Transverse colon (tissue), 4 donors: ENCODE results near the gene CD84.

ENCODE experiments used
- EP300 ChIP-seq: sonication (generic); formaldehyde crosslinking; IDR thresholded peaks from one replicate; pipeline ENCODE4 v1.6.1; 2017; ENCODE audit warnings: antibody characterized with exemption, low read depth
- POLR2A ChIP-seq: fragments of 450-650 bp; IDR thresholded peaks from one replicate; pipeline ENCODE4 v1.6.1; 2016; ENCODE audit warnings: antibody characterized with exemption, mild to moderate bottlenecking, moderate library complexity
- POLR2AphosphoS5 ChIP-seq, 3 donors: sonication (generic); formaldehyde crosslinking; IDR thresholded peaks; one replicate each; pipeline ENCODE4 v1.6.1; 2016; ENCODE audit warnings: antibody characterized with exemption in 3 of 3
- TF ChIP-seq, protein P1 (sequence below), 5 experiments: fragments of 200-600 bp in 3 of 5; fragments of 450-650 bp in 2 of 5; sonication (generic) in 3 of 5; IDR thresholded peaks; 1 replicate in 2 of 5; 2 replicates in 3 of 5; pipeline ENCODE4 v1.5.1; 2016 to 2017; ENCODE audit warnings: antibody characterized with exemption in 5 of 5, inconsistent platforms in 3 of 5, mild to moderate bottlenecking in 2 of 5, moderate library complexity in 1 of 5

DNA sequence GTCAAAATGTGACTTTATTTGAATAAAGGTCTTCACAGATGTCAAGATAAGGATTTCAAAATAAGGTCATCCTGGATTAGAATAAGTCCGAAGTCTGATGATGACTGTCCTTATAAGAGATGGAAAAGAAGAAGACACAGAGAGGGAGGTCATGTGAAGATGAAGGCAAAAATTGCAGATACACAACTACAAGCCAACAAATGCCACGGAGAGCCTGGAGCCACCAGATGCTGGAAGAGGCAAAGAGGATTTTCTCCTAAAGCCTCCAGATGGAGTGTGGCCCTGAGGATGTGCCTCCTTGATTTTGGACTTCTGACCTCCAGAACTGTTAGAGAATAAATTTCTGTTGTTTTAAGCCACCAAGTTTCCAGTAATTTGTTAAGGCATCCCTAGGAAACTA, 36.4 kb upstream of the CD84 start:
- no peak for TF ChIP-seq POLR2AphosphoS5 (IDR thresholded peaks at IDR 0.05)
- TF ChIP-seq, protein P1, sequence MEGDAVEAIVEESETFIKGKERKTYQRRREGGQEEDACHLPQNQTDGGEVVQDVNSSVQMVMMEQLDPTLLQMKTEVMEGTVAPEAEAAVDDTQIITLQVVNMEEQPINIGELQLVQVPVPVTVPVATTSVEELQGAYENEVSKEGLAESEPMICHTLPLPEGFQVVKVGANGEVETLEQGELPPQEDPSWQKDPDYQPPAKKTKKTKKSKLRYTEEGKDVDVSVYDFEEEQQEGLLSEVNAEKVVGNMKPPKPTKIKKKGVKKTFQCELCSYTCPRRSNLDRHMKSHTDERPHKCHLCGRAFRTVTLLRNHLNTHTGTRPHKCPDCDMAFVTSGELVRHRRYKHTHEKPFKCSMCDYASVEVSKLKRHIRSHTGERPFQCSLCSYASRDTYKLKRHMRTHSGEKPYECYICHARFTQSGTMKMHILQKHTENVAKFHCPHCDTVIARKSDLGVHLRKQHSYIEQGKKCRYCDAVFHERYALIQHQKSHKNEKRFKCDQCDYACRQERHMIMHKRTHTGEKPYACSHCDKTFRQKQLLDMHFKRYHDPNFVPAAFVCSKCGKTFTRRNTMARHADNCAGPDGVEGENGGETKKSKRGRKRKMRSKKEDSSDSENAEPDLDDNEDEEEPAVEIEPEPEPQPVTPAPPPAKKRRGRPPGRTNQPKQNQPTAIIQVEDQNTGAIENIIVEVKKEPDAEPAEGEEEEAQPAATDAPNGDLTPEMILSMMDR (IDR thresholded peaks at IDR 0.05), result no peak
- TF ChIP-seq EP300, result no peak
- TF ChIP-seq POLR2A, result no peak
